Measurements from ENCODE around the gene MBD3L1. TPM values are rescaled to one million over a fixed set of nuclear protein-coding genes. Genes with fewer than 3 reads are reported as not detected.
A peak's percentile ranks its signal among the peaks of the same experiment; 100 is the strongest.

Gene MBD3L1
- total RNA-seq, 6 donors from 2014 or later = not detected

DNA sequence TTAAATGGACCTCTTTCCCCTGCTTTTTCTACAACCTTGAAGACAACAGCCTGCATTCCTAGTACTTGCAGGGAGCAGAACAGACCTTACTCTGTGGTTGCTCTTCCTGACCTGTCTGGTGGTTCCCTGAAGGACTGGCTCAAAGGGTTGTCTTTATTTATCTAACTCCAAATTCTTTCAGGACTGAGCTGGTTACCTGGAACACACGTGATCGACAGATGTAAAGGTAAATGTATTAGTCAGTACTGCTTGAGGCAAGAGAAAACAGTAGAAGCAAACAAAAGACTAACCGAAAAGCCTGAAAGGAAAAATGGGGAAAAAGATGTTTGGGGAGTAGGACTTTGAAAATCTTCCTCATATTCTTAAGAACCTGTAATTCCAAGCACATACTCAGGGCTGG, 18.0 kb upstream of the MBD3L1 start:
- TF ChIP-seq POLR2A (IDR thresholded peaks at IDR 0.05) = no peak
- no peak for TF ChIP-seq EP300 (IDR thresholded peaks at IDR 0.05)
- TF ChIP-seq POLR2AphosphoS5 (IDR thresholded peaks at IDR 0.05) = no peak
- TF ChIP-seq, protein P1, sequence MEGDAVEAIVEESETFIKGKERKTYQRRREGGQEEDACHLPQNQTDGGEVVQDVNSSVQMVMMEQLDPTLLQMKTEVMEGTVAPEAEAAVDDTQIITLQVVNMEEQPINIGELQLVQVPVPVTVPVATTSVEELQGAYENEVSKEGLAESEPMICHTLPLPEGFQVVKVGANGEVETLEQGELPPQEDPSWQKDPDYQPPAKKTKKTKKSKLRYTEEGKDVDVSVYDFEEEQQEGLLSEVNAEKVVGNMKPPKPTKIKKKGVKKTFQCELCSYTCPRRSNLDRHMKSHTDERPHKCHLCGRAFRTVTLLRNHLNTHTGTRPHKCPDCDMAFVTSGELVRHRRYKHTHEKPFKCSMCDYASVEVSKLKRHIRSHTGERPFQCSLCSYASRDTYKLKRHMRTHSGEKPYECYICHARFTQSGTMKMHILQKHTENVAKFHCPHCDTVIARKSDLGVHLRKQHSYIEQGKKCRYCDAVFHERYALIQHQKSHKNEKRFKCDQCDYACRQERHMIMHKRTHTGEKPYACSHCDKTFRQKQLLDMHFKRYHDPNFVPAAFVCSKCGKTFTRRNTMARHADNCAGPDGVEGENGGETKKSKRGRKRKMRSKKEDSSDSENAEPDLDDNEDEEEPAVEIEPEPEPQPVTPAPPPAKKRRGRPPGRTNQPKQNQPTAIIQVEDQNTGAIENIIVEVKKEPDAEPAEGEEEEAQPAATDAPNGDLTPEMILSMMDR (IDR thresholded peaks at IDR 0.05) = no peak
- Histone ChIP-seq H3K27ac (no peak overlapping the region), H3K4me3 (no peak overlapping the region), H3K36me3 (peaks cover 36 to 97% (median 82%) of the 10 kb centered on the region in 4 donors), H3K4me1 (no peaks in the 10 kb centered on the region), H3K9me3 (peaks cover 92 to 100% (median 94%) of the 10 kb centered on the region in 4 donors), H3K27me3 (no peaks in the 10 kb centered on the region)
- ATAC-seq (ENCODE audit: low FRiP score in 2 of 2) = no peak
- 97 to 98% methylated on average over 3 of the region's 3 CpGs for WGBS, 2 donors
- DNase-seq = no peak

- peaks cover 50 to 100% (median 91%) of the 10 kb centered on the region in 4 donors for H3K36me3 ChIP-seq
- TF ChIP-seq EP300 (IDR thresholded peaks at IDR 0.05) = no peak
- TF ChIP-seq POLR2A (IDR thresholded peaks at IDR 0.05) = no peak
- TF ChIP-seq, protein P1 (IDR thresholded peaks at IDR 0.05) = no peak
- TF ChIP-seq POLR2AphosphoS5 (IDR thresholded peaks at IDR 0.05) = no peak
- H3K27me3 ChIP-seq = no peaks in the 10 kb centered on the region
- no peaks in the 10 kb centered on the region for H3K4me1 ChIP-seq
- no peak for ATAC-seq (ENCODE audit: low FRiP score in 2 of 2)
- no peak for DNase-seq
- 97 to 100% methylated on average over 2 of the region's 2 CpGs for WGBS, 2 donors
- H3K27ac ChIP-seq = no peak overlapping the region
- H3K4me3 ChIP-seq = no peak overlapping the region
- peaks cover 86 to 100% (median 91%) of the 10 kb centered on the region in 4 donors for H3K9me3 ChIP-seq
Measured at GRCh38 chr19:8815780-8816179, 16.4 kb upstream of the MBD3L1 start.

GRCh38 chr19:8820234-8820633, 11.9 kb upstream of the MBD3L1 start:
- 96 to 98% methylated on average over 3 of the region's 3 CpGs for WGBS, 2 donors
- Histone ChIP-seq H3K4me3 (no peak overlapping the region), H3K36me3 (peaks cover 48 to 96% (median 93%) of the 10 kb centered on the region in 4 donors), H3K27ac (no peak overlapping the region), H3K27me3 (no peaks in the 10 kb centered on the region), H3K4me1 (no peaks in the 10 kb centered on the region), H3K9me3 (peaks cover 42 to 62% (median 47%) of the 10 kb centered on the region in 4 donors)
- DNase-seq (no peak), ATAC-seq (ENCODE audit: low FRiP score in 2 of 2) (no peak)
- TF ChIP-seq POLR2AphosphoS5 (IDR thresholded peaks at IDR 0.05) (no peak), POLR2A (IDR thresholded peaks at IDR 0.05) (no peak), EP300 (IDR thresholded peaks at IDR 0.05) (no peak)
- TF ChIP-seq, protein P1 (IDR thresholded peaks at IDR 0.05) = no peak

- TF ChIP-seq POLR2AphosphoS5 (IDR thresholded peaks at IDR 0.05) (no peak), EP300 (IDR thresholded peaks at IDR 0.05) (no peak), POLR2A (IDR thresholded peaks at IDR 0.05) (no peak)
- TF ChIP-seq, protein P1 (IDR thresholded peaks at IDR 0.05) = no peak
- peaks cover 26 to 46% (median 34%) of the 10 kb centered on the region in 4 donors for H3K9me3 ChIP-seq
- no peak overlapping the region for H3K27ac ChIP-seq
- peak in 1 of 2 donors; percentile 30 for ATAC-seq (ENCODE audit: low FRiP score in 2 of 2)
- no peak overlapping the region for H3K4me3 ChIP-seq
- no peaks in the 10 kb centered on the region for H3K4me1 ChIP-seq
- DNase-seq = no peak
- peaks cover 45 to 87% (median 81%) of the 10 kb centered on the region in 4 donors for H3K36me3 ChIP-seq
- no peaks in the 10 kb centered on the region for H3K27me3 ChIP-seq
- 96 to 100% methylated on average over 2 to 5 of the region's 5 CpGs for WGBS, 2 donors
Measured at GRCh38 chr19:8821748-8822241, 10.4 kb upstream of the MBD3L1 start.

GRCh38 chr19:8826371-8826770, 5.8 kb upstream of the MBD3L1 start:
- Histone ChIP-seq H3K4me3 (no peak overlapping the region), H3K36me3 (peaks cover 18 to 60% (median 40%) of the 10 kb centered on the region in 4 donors), H3K27ac (no peak overlapping the region), H3K9me3 (peaks cover 0 to under 1% (median 0%) of the 10 kb centered on the region in 4 donors), H3K27me3 (no peaks in the 10 kb centered on the region), H3K4me1 (peaks cover 4 to 5% (median 4%) of the 10 kb centered on the region in 4 donors)
- ATAC-seq (ENCODE audit: low FRiP score in 2 of 2) = no peak
- WGBS, 2 donors = 94 to 99% methylated on average over 5 of the region's 5 CpGs
- TF ChIP-seq, protein P1 (IDR thresholded peaks at IDR 0.05) = no peak
- TF ChIP-seq POLR2AphosphoS5 (IDR thresholded peaks at IDR 0.05) = no peak
- TF ChIP-seq EP300 (IDR thresholded peaks at IDR 0.05) = no peak
- no peak for TF ChIP-seq POLR2A (IDR thresholded peaks at IDR 0.05)
- DNase-seq = no peak

Measured in upper lobe of left lung (tissue), 6 donors.